Measurements from ENCODE around the gene NPHS1. TPM values are rescaled to one million over a fixed set of nuclear protein-coding genes. Genes with fewer than 3 reads are reported as not detected.
"Not testable (repeated sequence)": the region's sequence is repeated elsewhere in the genome, so short reads cannot be mapped to it uniquely, and the experiment has no call there.

NPHS1 gene
- total RNA-seq, 2 donors from 2014 or later = 0.22 to 0.74 TPM

GRCh38 chr19:35811317-35812219, 40.7 kb downstream of the NPHS1 start:
- no peaks in the 10 kb centered on the region for H3K36me3 Mint-ChIP-seq (ENCODE audit: insufficient read depth in 2 of 2)
- no peaks in the 10 kb centered on the region for H3K9me3 Mint-ChIP-seq
- ATAC-seq (replicated peaks in 1 of 2) (no peak), DNase-seq (no peak)
- peaks cover 25% of the 10 kb centered on the region for H3K27me3 Mint-ChIP-seq (ENCODE audit: low read depth)
- H3K4me3 Mint-ChIP-seq = no peak overlapping the region
- H3K4me1 Mint-ChIP-seq (ENCODE audit: low read depth) = no peaks in the 10 kb centered on the region
- no peak overlapping the region for H3K27ac Mint-ChIP-seq

- Mint-ChIP-seq H3K9me3 (no peaks in the 10 kb centered on the region), H3K4me1 (ENCODE audit: low read depth) (peaks cover 5% of the 10 kb centered on the region), H3K36me3 (ENCODE audit: insufficient read depth in 2 of 2) (no peaks in the 10 kb centered on the region), H3K27me3 (ENCODE audit: low read depth) (peaks cover 20% of the 10 kb centered on the region), H3K4me3 (no peak overlapping the region), H3K27ac (no peak overlapping the region)
- no peak for ATAC-seq (replicated peaks in 1 of 2)
- no peak for DNase-seq
Measured at GRCh38 chr19:35807633-35808032, 44.7 kb downstream of the NPHS1 start.

- Mint-ChIP-seq H3K27ac (no peak overlapping the region), H3K4me3 (no peak overlapping the region), H3K4me1 (ENCODE audit: low read depth) (peaks cover 5% of the 10 kb centered on the region), H3K36me3 (ENCODE audit: insufficient read depth in 2 of 2) (no peaks in the 10 kb centered on the region), H3K9me3 (no peaks in the 10 kb centered on the region), H3K27me3 (ENCODE audit: low read depth) (peaks cover 20% of the 10 kb centered on the region)
- ATAC-seq (replicated peaks in 1 of 2) (no peak), DNase-seq (no peak)
Measured at GRCh38 chr19:35806597-35806996, 45.7 kb downstream of the NPHS1 start.

GRCh38 chr19:35805526-35806102, 46.7 kb downstream of the NPHS1 start:
- H3K36me3 Mint-ChIP-seq (ENCODE audit: insufficient read depth in 2 of 2) = no peaks in the 10 kb centered on the region
- no peaks in the 10 kb centered on the region for H3K9me3 Mint-ChIP-seq
- peaks cover 5% of the 10 kb centered on the region for H3K4me1 Mint-ChIP-seq (ENCODE audit: low read depth)
- no peak overlapping the region for H3K4me3 Mint-ChIP-seq
- DNase-seq (no peak), ATAC-seq (replicated peaks in 1 of 2) (no peak)
- H3K27me3 Mint-ChIP-seq (ENCODE audit: low read depth) = peaks cover 10% of the 10 kb centered on the region
- H3K27ac Mint-ChIP-seq = no peak overlapping the region

- Mint-ChIP-seq H3K27ac (no peak overlapping the region), H3K36me3 (ENCODE audit: insufficient read depth in 2 of 2) (no peaks in the 10 kb centered on the region), H3K4me3 (no peak overlapping the region), H3K9me3 (no peaks in the 10 kb centered on the region), H3K4me1 (ENCODE audit: low read depth) (peaks cover 10% of the 10 kb centered on the region), H3K27me3 (ENCODE audit: low read depth) (peaks cover 14% of the 10 kb centered on the region)
- no peak for ATAC-seq (replicated peaks in 1 of 2)
- no peak for DNase-seq
Measured at GRCh38 chr19:35801828-35802227, 50.5 kb downstream of the NPHS1 start.

GRCh38 chr19:35797663-35798062, 54.6 kb downstream of the NPHS1 start:
- peak in 1 of 2 donors; percentile 20 for DNase-seq
- H3K4me3 Mint-ChIP-seq = no peak overlapping the region
- peak; percentile 22 to 48 for ATAC-seq (replicated peaks in 1 of 2)
- H3K36me3 Mint-ChIP-seq (ENCODE audit: insufficient read depth in 2 of 2) = no peaks in the 10 kb centered on the region
- H3K4me1 Mint-ChIP-seq (ENCODE audit: low read depth) = peaks cover 6% of the 10 kb centered on the region
- H3K27me3 Mint-ChIP-seq (ENCODE audit: low read depth) = peaks cover 26% of the 10 kb centered on the region
- no peak overlapping the region for H3K27ac Mint-ChIP-seq
- H3K9me3 Mint-ChIP-seq = no peaks in the 10 kb centered on the region

GRCh38 chr19:35796645-35797542, 55.4 kb downstream of the NPHS1 start:
- peaks cover 6% of the 10 kb centered on the region for H3K4me1 Mint-ChIP-seq (ENCODE audit: low read depth)
- peak in 1 of 2 donors; percentile 7 for ATAC-seq (replicated peaks in 1 of 2)
- DNase-seq = no peak
- H3K9me3 Mint-ChIP-seq = no peaks in the 10 kb centered on the region
- peak overlapping the region; percentile 30 for H3K27ac Mint-ChIP-seq
- peaks cover 26% of the 10 kb centered on the region for H3K27me3 Mint-ChIP-seq (ENCODE audit: low read depth)
- H3K36me3 Mint-ChIP-seq (ENCODE audit: insufficient read depth in 2 of 2) = no peaks in the 10 kb centered on the region
- H3K4me3 Mint-ChIP-seq = peak overlapping the region in 1 of 2 donors; percentile 13

GRCh38 chr19:35795564-35795963, 56.7 kb downstream of the NPHS1 start:
- ATAC-seq (replicated peaks in 1 of 2) = not testable (repeated sequence)

GRCh38 chr19:35793381-35794165, 58.7 kb downstream of the NPHS1 start:
- no peak overlapping the region for H3K27ac Mint-ChIP-seq
- H3K36me3 Mint-ChIP-seq (ENCODE audit: insufficient read depth in 2 of 2) = no peaks in the 10 kb centered on the region
- peaks cover 26% of the 10 kb centered on the region for H3K27me3 Mint-ChIP-seq (ENCODE audit: low read depth)
- peaks cover 6% of the 10 kb centered on the region for H3K4me1 Mint-ChIP-seq (ENCODE audit: low read depth)
- ATAC-seq (replicated peaks in 1 of 2) (no peak), DNase-seq (no peak)
- no peak overlapping the region for H3K4me3 Mint-ChIP-seq
- H3K9me3 Mint-ChIP-seq = no peaks in the 10 kb centered on the region

More at GRCh38 chr19:35795564-35795963, 56.7 kb downstream of the NPHS1 start:
- DNase-seq; H3K27ac Mint-ChIP-seq; H3K4me3 Mint-ChIP-seq; H3K9me3 Mint-ChIP-seq; H3K36me3 Mint-ChIP-seq (ENCODE audit: insufficient read depth in 2 of 2); H3K4me1 Mint-ChIP-seq (ENCODE audit: low read depth): not testable (repeated sequence)
- peaks cover 26% of the 10 kb centered on the region for H3K27me3 Mint-ChIP-seq (ENCODE audit: low read depth)

GRCh38 chr19:35792888-35793287, 59.4 kb downstream of the NPHS1 start:
- ATAC-seq (replicated peaks in 1 of 2) (no peak), DNase-seq (no peak)
- Mint-ChIP-seq H3K9me3 (no peaks in the 10 kb centered on the region), H3K36me3 (ENCODE audit: insufficient read depth in 2 of 2) (no peaks in the 10 kb centered on the region), H3K4me3 (no peak overlapping the region), H3K27me3 (ENCODE audit: low read depth) (peaks cover 21% of the 10 kb centered on the region), H3K4me1 (ENCODE audit: low read depth) (peaks cover 6% of the 10 kb centered on the region), H3K27ac (no peak overlapping the region)

GRCh38 chr19:35792312-35792711, 60.0 kb downstream of the NPHS1 start:
- Mint-ChIP-seq H3K4me3 (no peak overlapping the region), H3K27me3 (ENCODE audit: low read depth) (peaks cover 17% of the 10 kb centered on the region), H3K27ac (no peak overlapping the region), H3K4me1 (ENCODE audit: low read depth) (peaks cover 6% of the 10 kb centered on the region), H3K9me3 (no peaks in the 10 kb centered on the region), H3K36me3 (ENCODE audit: insufficient read depth in 2 of 2) (no peaks in the 10 kb centered on the region)
- ATAC-seq (replicated peaks in 1 of 2) (no peak), DNase-seq (no peak)

- H3K27ac Mint-ChIP-seq = no peak overlapping the region
- peaks cover under 1% of the 10 kb centered on the region for H3K4me1 Mint-ChIP-seq (ENCODE audit: low read depth)
- no peaks in the 10 kb centered on the region for H3K36me3 Mint-ChIP-seq (ENCODE audit: insufficient read depth in 2 of 2)
- H3K27me3 Mint-ChIP-seq (ENCODE audit: low read depth) = peaks cover 12% of the 10 kb centered on the region
- ATAC-seq (replicated peaks in 1 of 2) (no peak), DNase-seq (no peak)
- no peak overlapping the region for H3K4me3 Mint-ChIP-seq
- no peaks in the 10 kb centered on the region for H3K9me3 Mint-ChIP-seq
Measured at GRCh38 chr19:35791814-35792279, 60.5 kb downstream of the NPHS1 start.
